Astrocyte (in vitro differentiated cells and primary cell): ENCODE measurements around the gene COMMD8.

Source experiments
- CTCF ChIP-seq: IDR thresholded peaks from 2 replicates; pipeline ENCODE4 v1.5.1; 2011; ENCODE audit warnings: low read depth, mild to moderate bottlenecking, inconsistent platforms, low read length, moderate library complexity; ENCODE audit not compliant: insufficient read depth
- EZH2 ChIP-seq: IDR thresholded peaks from 2 replicates; pipeline ENCODE4 v1.6.1; 2012; ENCODE audit warnings: mild to moderate bottlenecking, low read length, inconsistent platforms; ENCODE audit not compliant: insufficient read depth

GRCh38 chr4:47486231-47486673 lies 22.8 kb upstream of the COMMD8 start:
- TF ChIP-seq EZH2 (no peak), CTCF (no peak)
